ENCODE measurements around the gene RPL35A.

The RPL35A gene

DNA sequence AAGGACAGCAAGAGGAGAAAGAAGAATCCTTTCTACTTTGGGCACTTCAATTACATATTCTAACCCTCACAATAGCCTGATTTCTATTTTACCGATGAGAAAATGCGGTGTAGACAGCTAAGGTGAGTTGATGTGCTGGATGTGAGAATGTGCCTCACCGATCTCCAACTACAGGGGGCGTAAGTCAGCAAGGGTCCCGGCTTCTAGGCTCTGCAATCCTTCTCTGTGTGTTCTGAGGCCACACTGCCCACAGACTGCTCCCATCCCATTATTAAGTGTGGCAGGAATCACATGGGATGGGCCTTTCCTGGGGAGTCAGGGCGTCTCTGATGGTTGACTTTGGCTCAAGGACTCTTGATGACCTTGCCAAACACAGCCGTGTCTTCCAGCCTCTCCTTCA, 23.6 kb upstream of the RPL35A start:
- TF ChIP-seq, protein P1, sequence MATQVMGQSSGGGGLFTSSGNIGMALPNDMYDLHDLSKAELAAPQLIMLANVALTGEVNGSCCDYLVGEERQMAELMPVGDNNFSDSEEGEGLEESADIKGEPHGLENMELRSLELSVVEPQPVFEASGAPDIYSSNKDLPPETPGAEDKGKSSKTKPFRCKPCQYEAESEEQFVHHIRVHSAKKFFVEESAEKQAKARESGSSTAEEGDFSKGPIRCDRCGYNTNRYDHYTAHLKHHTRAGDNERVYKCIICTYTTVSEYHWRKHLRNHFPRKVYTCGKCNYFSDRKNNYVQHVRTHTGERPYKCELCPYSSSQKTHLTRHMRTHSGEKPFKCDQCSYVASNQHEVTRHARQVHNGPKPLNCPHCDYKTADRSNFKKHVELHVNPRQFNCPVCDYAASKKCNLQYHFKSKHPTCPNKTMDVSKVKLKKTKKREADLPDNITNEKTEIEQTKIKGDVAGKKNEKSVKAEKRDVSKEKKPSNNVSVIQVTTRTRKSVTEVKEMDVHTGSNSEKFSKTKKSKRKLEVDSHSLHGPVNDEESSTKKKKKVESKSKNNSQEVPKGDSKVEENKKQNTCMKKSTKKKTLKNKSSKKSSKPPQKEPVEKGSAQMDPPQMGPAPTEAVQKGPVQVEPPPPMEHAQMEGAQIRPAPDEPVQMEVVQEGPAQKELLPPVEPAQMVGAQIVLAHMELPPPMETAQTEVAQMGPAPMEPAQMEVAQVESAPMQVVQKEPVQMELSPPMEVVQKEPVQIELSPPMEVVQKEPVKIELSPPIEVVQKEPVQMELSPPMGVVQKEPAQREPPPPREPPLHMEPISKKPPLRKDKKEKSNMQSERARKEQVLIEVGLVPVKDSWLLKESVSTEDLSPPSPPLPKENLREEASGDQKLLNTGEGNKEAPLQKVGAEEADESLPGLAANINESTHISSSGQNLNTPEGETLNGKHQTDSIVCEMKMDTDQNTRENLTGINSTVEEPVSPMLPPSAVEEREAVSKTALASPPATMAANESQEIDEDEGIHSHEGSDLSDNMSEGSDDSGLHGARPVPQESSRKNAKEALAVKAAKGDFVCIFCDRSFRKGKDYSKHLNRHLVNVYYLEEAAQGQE (IDR thresholded peaks at IDR 0.05; ENCODE audit: insufficient read depth in 1 of 2, low read depth in 2 of 2, low read length in 2 of 2), result no peak

DNA sequence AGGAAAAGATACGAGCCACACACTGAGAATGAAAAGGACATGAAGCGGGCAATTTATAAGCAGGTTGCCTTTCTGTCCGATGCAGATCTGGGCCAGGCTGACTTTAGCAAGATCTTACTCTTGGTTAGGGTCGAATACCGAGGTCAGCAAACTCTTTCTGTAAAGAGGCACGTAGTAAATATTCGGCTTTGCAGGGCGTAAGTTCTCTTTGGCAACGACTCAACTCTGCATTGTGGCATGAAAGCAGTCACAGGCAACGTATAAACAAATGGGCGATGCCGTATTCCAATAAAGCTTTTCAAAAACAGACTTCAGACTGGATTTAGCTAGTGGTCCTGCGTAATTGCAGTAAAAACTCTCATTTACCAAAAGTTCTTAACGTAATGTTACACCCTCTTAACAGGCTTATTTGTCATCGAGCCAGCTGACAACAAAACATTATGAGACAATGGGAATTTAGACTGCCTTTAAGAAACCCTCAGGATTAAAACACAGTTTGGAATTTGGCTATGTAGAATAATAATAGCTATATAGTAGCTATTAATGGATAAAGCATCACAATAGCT, 13.1 kb upstream of the RPL35A start:
- TF ChIP-seq TAF1 (IDR thresholded peaks at IDR 0.05; ENCODE audit: borderline replicate concordance, insufficient read depth, low read length), result no peak
- TF ChIP-seq, protein P1 (IDR thresholded peaks at IDR 0.05; ENCODE audit: insufficient read depth in 1 of 2, low read depth in 2 of 2, low read length in 2 of 2), result no peak

DNA sequence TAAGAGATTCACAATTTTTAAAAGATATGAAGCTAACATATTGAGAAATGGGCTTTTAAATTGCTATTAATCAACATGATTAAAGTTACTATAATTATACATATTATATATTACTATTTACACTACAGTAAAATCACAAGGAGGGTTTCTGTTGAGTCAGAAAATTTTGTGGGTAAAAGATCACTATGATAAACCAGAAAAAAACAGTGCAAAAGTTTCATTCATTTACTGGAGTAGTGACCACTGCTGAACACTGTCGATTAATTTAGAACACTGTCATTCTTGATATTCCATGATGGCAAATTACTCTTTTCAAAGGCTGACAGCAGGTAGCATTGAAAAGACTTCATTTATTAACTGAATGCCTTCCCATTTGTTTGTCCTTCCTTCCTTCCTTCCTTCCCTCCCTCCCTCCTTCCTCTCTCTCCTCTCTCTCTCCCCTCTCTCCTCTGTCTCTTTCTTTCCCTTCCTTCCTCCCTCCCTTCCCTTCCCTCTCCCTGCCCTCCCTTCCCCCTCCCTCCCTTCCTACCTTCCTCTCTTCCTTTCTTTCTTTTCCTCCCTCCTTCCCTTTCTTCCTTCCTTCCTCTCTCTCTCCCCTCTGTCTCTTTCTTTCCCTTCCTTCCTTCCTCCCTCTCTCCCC, 9.1 kb upstream of the RPL35A start:
- TF ChIP-seq, protein P1 (IDR thresholded peaks at IDR 0.05; ENCODE audit: insufficient read depth in 1 of 2, low read depth in 2 of 2, low read length in 2 of 2), result no peak

DNA sequence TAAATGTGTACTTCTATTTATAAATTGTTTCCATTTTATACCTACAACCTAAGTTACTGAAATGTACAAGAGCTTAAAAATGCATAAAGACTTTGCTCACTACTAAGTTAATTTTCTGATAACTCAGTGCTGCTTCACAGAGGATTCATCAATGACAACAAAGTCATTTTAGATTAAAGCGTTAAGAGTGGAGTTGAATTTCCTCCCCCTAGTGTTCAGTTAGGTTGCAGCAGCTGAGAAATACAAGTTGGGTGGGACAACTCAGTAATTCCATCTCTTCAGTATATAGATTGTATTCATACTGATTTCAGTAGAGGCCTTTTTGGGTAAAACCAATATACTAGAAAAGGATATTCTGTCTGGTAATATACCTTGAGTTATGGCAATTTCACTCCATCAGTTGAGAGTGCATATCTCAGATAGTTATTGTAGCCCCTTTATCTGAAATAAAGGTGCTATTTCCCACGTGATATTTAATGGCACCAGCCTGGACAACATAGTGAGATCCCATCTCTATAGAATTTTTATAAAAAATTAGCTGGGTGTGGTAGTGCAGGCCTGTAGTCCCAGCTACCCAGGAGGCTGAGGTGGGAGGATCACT, 6.9 kb upstream of the RPL35A start:
- no peak for TF ChIP-seq FOXP2 (optimal IDR thresholded peaks at IDR 0.05; ENCODE audit: borderline replicate concordance, extremely low read depth, extremely low read length, insufficient read depth)
- TF ChIP-seq, protein P1 (IDR thresholded peaks at IDR 0.05; ENCODE audit: insufficient read depth in 1 of 2, low read depth in 2 of 2, low read length in 2 of 2), result no peak
- no peak for TF ChIP-seq POLR2AphosphoS5 (IDR thresholded peaks at IDR 0.05; ENCODE audit: low read depth, low read length)
- TF ChIP-seq TAF1 (IDR thresholded peaks at IDR 0.05; ENCODE audit: borderline replicate concordance, insufficient read depth, low read length), result no peak
- no peak for TF ChIP-seq SIN3A (IDR thresholded peaks at IDR 0.05; ENCODE audit: borderline replicate concordance, insufficient read depth, low read length)

DNA sequence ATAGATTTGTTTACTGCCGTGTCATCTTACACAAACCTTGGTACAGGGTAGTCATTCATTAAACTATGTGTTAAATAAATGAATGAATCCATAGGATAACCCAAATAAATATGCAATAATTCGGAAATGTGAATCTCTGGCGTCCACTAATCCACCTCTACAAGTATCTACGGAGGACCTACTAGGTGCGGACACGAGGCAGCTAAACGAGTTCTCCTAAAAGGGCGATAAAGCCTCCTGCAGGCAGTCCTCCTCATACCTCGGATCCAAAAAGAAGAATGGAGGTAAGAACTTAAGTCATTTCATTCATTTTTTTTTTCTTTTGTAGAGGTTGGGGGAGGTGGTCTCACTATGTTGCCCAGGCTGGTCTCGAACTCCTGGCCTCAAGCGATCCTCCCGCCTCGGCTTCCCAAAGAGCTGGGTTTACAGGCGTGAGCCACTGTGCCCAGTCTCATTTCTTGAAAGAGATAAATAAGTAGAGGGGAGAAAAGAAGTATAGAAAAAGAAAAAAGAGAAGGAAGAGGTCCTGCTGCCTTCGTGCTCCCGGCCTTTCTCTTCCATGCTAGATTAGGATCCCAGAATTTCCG, 706 bp upstream of the RPL35A start:
- TF ChIP-seq, protein P1 (IDR thresholded peaks at IDR 0.05; ENCODE audit: insufficient read depth in 1 of 2, low read depth in 2 of 2, low read length in 2 of 2), result no peak
- TF ChIP-seq SIN3A (IDR thresholded peaks at IDR 0.05; ENCODE audit: borderline replicate concordance, insufficient read depth, low read length), result no peak
- TF ChIP-seq TAF1 (IDR thresholded peaks at IDR 0.05; ENCODE audit: borderline replicate concordance, insufficient read depth, low read length), result no peak
- no peak for TF ChIP-seq POLR2AphosphoS5 (IDR thresholded peaks at IDR 0.05; ENCODE audit: low read depth, low read length)
- TF ChIP-seq FOXP2 (optimal IDR thresholded peaks at IDR 0.05; ENCODE audit: borderline replicate concordance, extremely low read depth, extremely low read length, insufficient read depth), result no peak
